PFSK-1 (cell line): ENCODE measurements around the gene CFLAR.

ENCODE experiments used
- FOXP2 ChIP-seq: optimal IDR thresholded peaks from 2 replicates; pipeline ENCODE3; 2011; ENCODE audit warnings: borderline replicate concordance, control low read depth, inconsistent platforms; ENCODE audit not compliant: insufficient read depth; ENCODE audit errors: extremely low read length, extremely low read depth
- POLR2AphosphoS5 ChIP-seq: IDR thresholded peaks from 2 replicates; pipeline ENCODE4 v1.6.1; 2012; ENCODE audit warnings: low read depth, mild to moderate bottlenecking, control low read depth, low read length, moderate library complexity
- SIN3A ChIP-seq: IDR thresholded peaks from 2 replicates; pipeline ENCODE4 v1.6.1; 2012; ENCODE audit warnings: mild to moderate bottlenecking, low read length, moderate library complexity, borderline replicate concordance; ENCODE audit not compliant: insufficient read depth
- TAF1 ChIP-seq: IDR thresholded peaks from 2 replicates; pipeline ENCODE4 v1.6.1; 2012; ENCODE audit warnings: low read length, control low read depth, borderline replicate concordance; ENCODE audit not compliant: insufficient read depth
- TF ChIP-seq, protein P1 (sequence below), 2 experiments: IDR thresholded peaks; 2 replicates each; pipeline versions ENCODE4 v1.6.1 to v1.8.0; 2011 to 2012; ENCODE audit warnings: low read depth in 2 of 2, low read length in 2 of 2, control low read depth in 1 of 2, inconsistent platforms in 1 of 2, mild to moderate bottlenecking in 1 of 2, moderate library complexity in 1 of 2; ENCODE audit not compliant: insufficient read depth in 1 of 2

CFLAR gene

GRCh38 chr2:201127152-201127511, 11.2 kb downstream of the CFLAR start:
- TF ChIP-seq, protein P1, sequence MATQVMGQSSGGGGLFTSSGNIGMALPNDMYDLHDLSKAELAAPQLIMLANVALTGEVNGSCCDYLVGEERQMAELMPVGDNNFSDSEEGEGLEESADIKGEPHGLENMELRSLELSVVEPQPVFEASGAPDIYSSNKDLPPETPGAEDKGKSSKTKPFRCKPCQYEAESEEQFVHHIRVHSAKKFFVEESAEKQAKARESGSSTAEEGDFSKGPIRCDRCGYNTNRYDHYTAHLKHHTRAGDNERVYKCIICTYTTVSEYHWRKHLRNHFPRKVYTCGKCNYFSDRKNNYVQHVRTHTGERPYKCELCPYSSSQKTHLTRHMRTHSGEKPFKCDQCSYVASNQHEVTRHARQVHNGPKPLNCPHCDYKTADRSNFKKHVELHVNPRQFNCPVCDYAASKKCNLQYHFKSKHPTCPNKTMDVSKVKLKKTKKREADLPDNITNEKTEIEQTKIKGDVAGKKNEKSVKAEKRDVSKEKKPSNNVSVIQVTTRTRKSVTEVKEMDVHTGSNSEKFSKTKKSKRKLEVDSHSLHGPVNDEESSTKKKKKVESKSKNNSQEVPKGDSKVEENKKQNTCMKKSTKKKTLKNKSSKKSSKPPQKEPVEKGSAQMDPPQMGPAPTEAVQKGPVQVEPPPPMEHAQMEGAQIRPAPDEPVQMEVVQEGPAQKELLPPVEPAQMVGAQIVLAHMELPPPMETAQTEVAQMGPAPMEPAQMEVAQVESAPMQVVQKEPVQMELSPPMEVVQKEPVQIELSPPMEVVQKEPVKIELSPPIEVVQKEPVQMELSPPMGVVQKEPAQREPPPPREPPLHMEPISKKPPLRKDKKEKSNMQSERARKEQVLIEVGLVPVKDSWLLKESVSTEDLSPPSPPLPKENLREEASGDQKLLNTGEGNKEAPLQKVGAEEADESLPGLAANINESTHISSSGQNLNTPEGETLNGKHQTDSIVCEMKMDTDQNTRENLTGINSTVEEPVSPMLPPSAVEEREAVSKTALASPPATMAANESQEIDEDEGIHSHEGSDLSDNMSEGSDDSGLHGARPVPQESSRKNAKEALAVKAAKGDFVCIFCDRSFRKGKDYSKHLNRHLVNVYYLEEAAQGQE (IDR thresholded peaks at IDR 0.05; ENCODE audit: insufficient read depth in 1 of 2, low read depth in 2 of 2, low read length in 2 of 2) = no peak
- TF ChIP-seq FOXP2 = no peak
- TF ChIP-seq POLR2AphosphoS5 = no peak
- TF ChIP-seq TAF1 = no peak
- TF ChIP-seq SIN3A = no peak

- TF ChIP-seq TAF1 (no peak), POLR2AphosphoS5 (no peak), SIN3A (no peak), FOXP2 (no peak)
- TF ChIP-seq, protein P1 (IDR thresholded peaks at IDR 0.05; ENCODE audit: insufficient read depth in 1 of 2, low read depth in 2 of 2, low read length in 2 of 2) = no peak
Observed at GRCh38 chr2:201127570-201127969, 11.6 kb downstream of the CFLAR start.

- TF ChIP-seq FOXP2 (no peak), TAF1 (no peak), POLR2AphosphoS5 (no peak)
- TF ChIP-seq, protein P1 (IDR thresholded peaks at IDR 0.05; ENCODE audit: insufficient read depth in 1 of 2, low read depth in 2 of 2, low read length in 2 of 2) = no peak
Observed at GRCh38 chr2:201128033-201128432, 12.1 kb downstream of the CFLAR start.

- TF ChIP-seq SIN3A (no peak), POLR2AphosphoS5 (no peak), TAF1 (no peak), FOXP2 (no peak)
- TF ChIP-seq, protein P1 (IDR thresholded peaks at IDR 0.05; ENCODE audit: insufficient read depth in 1 of 2, low read depth in 2 of 2, low read length in 2 of 2) = no peak
Observed at GRCh38 chr2:201128933-201129505, 13.1 kb downstream of the CFLAR start.
